Stimulated activated CD8-positive, alpha-beta memory T cell treated with anti-CD3 and anti-CD28 coated beads, Interleukin-15, amount 100 ng/mL, for 24 hours (primary cell): Measurements from ENCODE around the gene GTPBP3.

Source experiments
- DNase-seq: peaks from one replicate; pipeline ENCODE4 v3.0.0-alpha.2; 2020; ENCODE audit warnings: low read depth

The GTPBP3 gene

GRCh38 chr19:17327654-17328516 is 9.5 kb upstream of the GTPBP3 start:
- DNase-seq, result no peak

- DNase-seq, result no peak
These were observed 8.6 kb upstream of the GTPBP3 start for GRCh38 chr19:17328517-17329365.

GRCh38 chr19:17329366-17330261 is 7.7 kb upstream of the GTPBP3 start:
- no peak for DNase-seq

GRCh38 chr19:17330262-17331044 is 6.9 kb upstream of the GTPBP3 start:
- no peak for DNase-seq

GRCh38 chr19:17331045-17331558 is 6.3 kb upstream of the GTPBP3 start:
- DNase-seq, result no peak

- no peak for DNase-seq
These were observed 5.0 kb upstream of the GTPBP3 start for GRCh38 chr19:17332360-17332676.

GRCh38 chr19:17332677-17333581 is 4.4 kb upstream of the GTPBP3 start:
- no peak for DNase-seq

GRCh38 chr19:17333611-17334413 is 3.5 kb upstream of the GTPBP3 start:
- DNase-seq, result no peak

GRCh38 chr19:17334414-17335409 is 2.6 kb upstream of the GTPBP3 start, which contains the start of gene ANO8:
TSS of gene ANO8 (minus strand) at chr19:17334855. CDS start at chr19:17334670, 185 bp downstream.
- peak; percentile 73 for DNase-seq

- no peak for DNase-seq
These were observed 1.8 kb upstream of the GTPBP3 start for GRCh38 chr19:17335575-17335974.

GRCh38 chr19:17337675-17338432 is 501 bp downstream of the GTPBP3 start:
- DNase-seq, result no peak

GRCh38 chr19:17338433-17339078 is 1.2 kb downstream of the GTPBP3 start:
- no peak for DNase-seq

- DNase-seq, result no peak
These were observed 1.9 kb downstream of the GTPBP3 start for GRCh38 chr19:17339088-17339741.

- no peak for DNase-seq
These were observed 3.0 kb downstream of the GTPBP3 start for GRCh38 chr19:17340302-17340870.

GRCh38 chr19:17340871-17341357 is 3.6 kb downstream of the GTPBP3 start:
- no peak for DNase-seq
